Lower leg skin (tissue), 3 donors: ENCODE measurements around the gene MAGI3.
"Not testable (repeated sequence)": the region's sequence is repeated elsewhere in the genome, so short reads cannot be mapped to it uniquely, and the experiment has no call there.

Experiments
- CTCF ChIP-seq, 3 donors: fragments of 450-650 bp; IDR thresholded peaks; one replicate each; pipeline ENCODE4 v1.5.1; 2016; ENCODE audit warnings: antibody characterized with exemption in 3 of 3, mild to moderate bottlenecking in 3 of 3, moderate library complexity in 2 of 3
- POLR2A ChIP-seq, 2 donors: fragments of 450-650 bp; IDR thresholded peaks; one replicate each; pipeline ENCODE4 v1.6.1; 2016 to 2017; ENCODE audit warnings: antibody characterized with exemption in 2 of 2, mild to moderate bottlenecking in 1 of 2, moderate library complexity in 1 of 2

GRCh38 chr1:113718621-113719020 is 328.3 kb downstream of the MAGI3 start:
- TF ChIP-seq CTCF, POLR2A (IDR thresholded peaks at IDR 0.05): not testable (repeated sequence)
